Uterus (tissue), 2 donors: Measurements from ENCODE around the gene PNPLA6.

Experiments
- CTCF ChIP-seq, 4 experiments: fragments of 200-600 bp in 2 of 4; fragments of 450-650 bp in 2 of 4; sonication (generic) in 2 of 4; IDR thresholded peaks; one replicate each; pipeline ENCODE4 v1.5.1; 2016 to 2019; ENCODE audit warnings: antibody characterized with exemption in 4 of 4, mild to moderate bottlenecking in 2 of 4, moderate library complexity in 1 of 4
- POLR2A ChIP-seq, 2 donors: fragments of 450-650 bp; IDR thresholded peaks; one replicate each; pipeline ENCODE4 v1.6.1; 2016; ENCODE audit warnings: antibody characterized with exemption in 2 of 2, mild to moderate bottlenecking in 1 of 2, moderate library complexity in 1 of 2

DNA sequence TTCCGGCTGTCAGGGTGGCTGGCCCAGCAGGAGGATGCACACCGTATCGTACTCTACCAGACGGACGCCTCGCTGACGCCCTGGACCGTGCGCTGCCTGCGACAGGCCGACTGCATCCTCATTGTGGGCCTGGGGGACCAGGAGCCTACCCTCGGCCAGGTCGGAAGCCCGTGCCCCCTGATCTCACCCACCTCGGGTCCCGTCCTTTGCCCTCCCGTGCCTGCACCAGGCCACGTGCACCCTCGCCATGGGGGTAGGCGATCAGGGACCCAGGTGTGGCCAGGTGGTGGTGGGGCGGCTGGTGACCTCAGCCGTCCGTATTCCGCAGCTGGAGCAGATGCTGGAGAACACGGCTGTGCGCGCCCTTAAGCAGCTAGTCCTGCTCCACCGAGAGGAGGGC is 19.0 kb downstream of the PNPLA6 start:
- TF ChIP-seq CTCF (IDR thresholded peaks at IDR 0.05) (no peak), POLR2A (IDR thresholded peaks at IDR 0.05) (no peak)
